ENCODE results near the gene TTC24. TPM values are rescaled to one million over a fixed set of nuclear protein-coding genes. Genes with fewer than 3 reads are reported as not detected.
"Not testable (repeated sequence)": the region's sequence is repeated elsewhere in the genome, so short reads cannot be mapped to it uniquely, and the experiment has no call there.

TTC24 gene
- not detected in 2 replicates for total RNA-seq (2014; rRNA removed; shearing (Covaris generic))

- no peak for DNase-seq (ENCODE audit: low spot score)
Measured at GRCh38 chr1:156579472-156579871, at the start of gene TTC24. Gene TTC24, plus strand, starts transcription at chr1:156579723. Its CDS starts 1,642 bp downstream, at chr1:156581365.

DNA sequence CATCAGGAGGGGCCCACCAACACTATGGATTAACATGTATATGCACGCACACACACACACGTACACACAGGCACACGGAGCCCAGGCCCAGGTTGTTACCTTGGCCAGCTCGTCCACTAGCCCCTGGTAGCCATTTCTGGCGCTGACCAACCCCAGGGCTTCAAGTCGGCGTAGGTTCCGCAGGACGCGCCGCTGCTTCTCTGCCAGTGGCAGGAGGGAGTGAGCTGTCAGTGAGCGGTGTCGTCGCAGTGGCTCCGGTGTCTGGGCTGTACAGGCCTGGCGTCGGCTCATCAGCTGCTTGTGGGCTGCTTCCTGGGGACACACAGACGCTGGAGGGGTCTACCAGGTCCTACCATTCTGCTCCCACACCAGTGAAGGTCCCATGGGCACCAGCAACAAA, 49.5 kb upstream of the TTC24 start:
- no peak for DNase-seq (ENCODE audit: low spot score)

- DNase-seq (ENCODE audit: low spot score): no peak
Measured at GRCh38 chr1:156532374-156532773, 47.1 kb upstream of the TTC24 start.

GRCh38 chr1:156533568-156534220, 45.8 kb upstream of the TTC24 start:
- no peak for DNase-seq (ENCODE audit: low spot score)

DNA sequence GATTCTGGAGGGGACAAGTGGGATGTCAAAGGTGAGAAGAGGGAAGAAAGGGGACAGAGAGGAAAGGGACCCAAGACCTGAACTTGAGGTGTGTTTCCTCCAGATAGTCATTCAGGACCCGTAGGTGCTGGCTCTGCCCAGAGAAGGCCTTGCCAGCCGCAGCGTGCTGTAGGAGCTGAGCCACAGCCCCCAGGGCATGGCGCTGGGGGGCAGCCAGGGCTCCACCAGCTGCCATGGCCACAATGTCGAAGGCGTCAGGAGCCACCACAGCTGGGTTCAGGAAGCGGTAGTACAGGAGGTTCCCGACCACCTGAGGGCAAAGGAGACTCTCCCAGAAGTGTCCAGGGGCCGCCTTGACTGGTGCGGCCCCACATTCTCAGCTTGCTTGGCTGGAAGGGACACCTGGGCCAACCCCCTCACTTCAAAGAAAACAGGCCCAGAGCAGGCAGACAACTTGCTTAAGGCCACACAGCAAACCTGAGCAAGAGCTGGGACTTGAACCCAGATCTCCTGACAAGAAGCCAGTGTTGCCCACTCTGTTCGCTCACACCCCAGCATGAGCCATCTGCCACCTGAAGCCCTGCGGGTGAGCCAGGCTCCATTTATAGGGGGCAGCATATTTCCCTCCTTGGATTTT, 45.0 kb upstream of the TTC24 start:
- DNase-seq (ENCODE audit: low spot score): no peak

DNA sequence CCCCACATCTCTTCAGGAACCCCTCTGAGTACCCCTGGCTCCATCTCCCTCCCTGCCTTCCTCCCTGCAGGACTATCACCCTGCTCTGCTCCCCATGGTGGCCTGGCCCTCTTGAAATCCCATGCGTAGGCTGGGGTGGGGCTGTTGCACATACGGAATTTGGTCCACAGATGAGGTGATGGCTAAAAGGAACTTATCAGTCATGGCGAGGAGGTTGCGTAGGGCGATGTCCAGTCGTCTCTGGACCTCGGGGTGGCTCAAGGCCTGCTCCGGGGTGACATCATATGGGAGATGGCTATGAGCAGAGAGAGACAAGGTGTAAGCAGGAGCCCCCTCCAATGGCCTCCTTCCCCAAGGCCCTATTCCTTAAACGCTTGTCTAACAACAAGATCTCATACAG, 42.5 kb upstream of the TTC24 start:
- DNase-seq (ENCODE audit: low spot score): no peak

DNA sequence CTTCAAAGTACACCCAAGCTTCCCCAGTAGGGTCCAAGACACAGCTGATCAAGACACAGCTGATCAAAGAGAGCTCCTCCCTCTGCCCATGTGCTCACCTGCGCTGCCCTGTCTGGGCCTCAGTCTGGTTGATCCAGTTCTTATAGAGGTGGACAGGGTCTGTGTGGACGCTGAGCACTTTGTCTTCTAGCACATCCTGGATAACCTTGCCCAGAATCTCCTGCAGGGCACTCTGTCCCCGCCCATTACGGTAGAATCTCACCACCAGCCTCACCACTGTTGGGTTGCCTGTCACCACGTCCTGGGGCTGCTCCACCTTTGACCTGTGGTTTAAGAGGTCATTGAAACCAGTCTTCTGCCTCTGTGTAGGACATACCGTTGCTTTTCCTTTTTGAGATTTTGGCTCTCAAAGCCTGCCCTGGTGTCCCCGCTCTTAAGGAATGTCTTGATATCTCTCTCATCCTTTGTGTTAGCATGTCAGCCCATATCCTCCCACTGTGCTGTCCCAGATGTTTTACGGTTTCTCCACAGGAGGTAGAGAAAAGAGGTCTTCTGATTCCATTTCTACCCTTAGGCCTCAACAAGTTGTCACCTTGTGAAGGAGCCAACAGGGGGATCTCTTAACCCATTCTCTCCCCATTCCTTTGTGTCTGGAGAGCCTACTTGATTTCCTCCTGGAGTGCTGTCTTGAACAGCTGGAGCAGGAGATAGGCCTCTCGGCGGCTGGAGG, 40.6 kb upstream of the TTC24 start:
- no peak for DNase-seq (ENCODE audit: low spot score)

DNA sequence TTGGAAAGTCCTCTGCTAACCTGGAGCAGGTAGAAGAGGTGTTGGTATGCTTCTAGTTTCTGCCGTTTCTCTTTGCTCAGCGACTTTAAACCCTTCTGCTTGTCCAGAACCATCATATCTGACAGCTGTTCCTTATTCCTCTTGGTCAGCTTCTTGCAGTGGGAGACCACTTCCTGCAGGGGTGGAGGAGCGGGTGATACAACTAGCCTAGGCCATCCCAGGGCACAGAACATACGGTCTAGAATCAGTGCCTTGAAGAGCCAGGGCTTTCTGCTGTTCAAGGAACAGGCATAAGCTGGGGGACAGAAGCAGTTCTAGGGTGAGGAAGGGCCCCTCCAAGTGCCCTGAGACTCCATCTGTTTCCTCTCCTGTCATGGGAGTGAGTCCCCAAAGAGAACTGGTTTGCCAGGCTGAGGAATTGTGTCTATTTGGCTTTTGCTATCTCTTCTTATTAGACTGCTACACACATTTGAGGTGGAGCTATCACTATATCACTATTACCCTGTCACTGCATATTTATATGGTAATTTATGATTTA, 39.6 kb upstream of the TTC24 start:
- no peak for DNase-seq (ENCODE audit: low spot score)

DNA sequence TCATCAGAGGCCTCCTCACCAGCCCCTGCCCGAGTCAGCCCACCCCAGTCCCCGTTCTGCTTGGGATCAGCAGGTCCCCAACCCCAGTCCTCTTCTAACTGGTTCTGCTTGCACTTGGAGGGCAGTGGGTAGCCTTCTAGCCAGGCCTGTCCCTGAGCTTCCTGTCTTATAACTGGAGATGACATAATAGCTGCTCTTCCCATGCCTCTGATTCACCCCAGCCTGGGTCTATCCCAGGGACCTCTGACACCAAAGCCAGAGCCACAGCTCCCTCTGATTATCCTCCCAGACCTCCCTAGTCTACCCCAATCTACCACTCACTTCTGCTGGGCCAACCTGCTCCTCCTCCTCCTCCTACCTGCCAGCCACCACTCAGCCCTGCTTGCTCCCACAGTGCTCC, 38.6 kb upstream of the TTC24 start:
- DNase-seq (ENCODE audit: low spot score): no peak

GRCh38 chr1:156543066-156543465, 36.5 kb upstream of the TTC24 start:
- DNase-seq (ENCODE audit: low spot score): no peak

DNA sequence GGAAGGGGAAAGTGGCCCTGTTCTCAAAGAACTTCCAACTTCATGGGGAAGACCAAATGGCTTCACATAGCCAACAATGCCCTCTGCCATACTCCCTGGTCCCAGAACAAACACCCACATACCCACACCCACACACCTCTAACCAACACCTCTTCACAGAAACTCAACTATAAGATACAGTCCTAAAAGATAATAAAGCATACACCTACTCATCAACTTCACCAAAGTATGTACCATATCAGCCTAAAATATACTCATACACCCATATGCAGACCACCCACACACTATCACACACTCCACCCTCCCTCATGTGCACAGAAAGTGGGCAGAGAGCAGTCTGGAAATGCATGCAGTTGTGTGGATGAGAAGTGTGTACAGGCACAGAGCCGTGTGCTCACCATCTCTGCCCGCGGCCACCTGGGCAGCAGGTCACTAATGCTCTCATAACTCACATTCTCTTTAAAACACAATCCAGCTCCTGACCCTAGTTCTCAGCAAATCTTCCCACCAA, 34.9 kb upstream of the TTC24 start:
- DNase-seq (ENCODE audit: low spot score): no peak

GRCh38 chr1:156546267-156546666, 33.3 kb upstream of the TTC24 start:
- DNase-seq (ENCODE audit: low spot score): no peak

- no peak for DNase-seq (ENCODE audit: low spot score)
Measured at GRCh38 chr1:156547434-156547833, 32.1 kb upstream of the TTC24 start.

DNA sequence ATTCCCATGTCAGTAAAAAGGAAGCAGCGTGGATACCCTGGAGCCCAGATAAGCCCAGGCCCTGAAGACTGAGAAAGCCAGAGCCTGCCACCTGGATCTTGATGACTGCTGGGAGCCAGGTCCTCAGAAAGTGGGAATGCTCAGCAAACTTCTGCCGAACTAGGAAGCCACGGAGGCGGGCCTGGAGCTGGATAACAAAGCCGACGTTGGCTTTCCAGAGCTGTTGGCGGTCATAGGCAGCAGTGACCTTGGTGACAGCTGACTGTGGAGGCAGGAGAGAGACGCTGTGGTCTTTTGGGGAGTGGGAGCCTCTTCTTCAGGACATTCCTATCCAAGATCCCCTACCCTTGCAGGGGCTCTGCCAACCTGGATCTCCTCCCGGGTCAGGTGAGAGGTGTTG, 31.5 kb upstream of the TTC24 start:
- no peak for DNase-seq (ENCODE audit: low spot score)

GRCh38 chr1:156549390-156549789, 30.1 kb upstream of the TTC24 start:
- no peak for DNase-seq (ENCODE audit: low spot score)

DNA sequence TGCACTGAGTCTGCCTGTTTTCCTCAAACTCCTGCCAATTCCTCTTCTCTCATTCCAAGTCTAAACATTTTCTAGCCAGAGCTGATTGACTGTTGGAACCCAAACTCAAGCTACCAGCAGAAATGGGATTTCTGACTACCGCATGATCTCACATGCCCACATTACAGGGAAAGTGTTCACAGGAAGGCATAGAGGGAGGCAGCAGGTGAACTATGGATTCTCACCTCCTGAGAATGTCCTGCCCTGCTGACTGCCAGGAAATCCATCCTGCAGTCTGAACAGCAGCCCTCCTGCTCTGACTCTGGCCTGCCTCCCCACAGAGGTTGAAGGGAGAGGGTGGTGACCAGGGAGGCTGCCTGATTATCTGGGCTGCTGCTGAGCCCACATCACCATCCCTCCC, 29.7 kb upstream of the TTC24 start:
- no peak for DNase-seq (ENCODE audit: low spot score)

DNA sequence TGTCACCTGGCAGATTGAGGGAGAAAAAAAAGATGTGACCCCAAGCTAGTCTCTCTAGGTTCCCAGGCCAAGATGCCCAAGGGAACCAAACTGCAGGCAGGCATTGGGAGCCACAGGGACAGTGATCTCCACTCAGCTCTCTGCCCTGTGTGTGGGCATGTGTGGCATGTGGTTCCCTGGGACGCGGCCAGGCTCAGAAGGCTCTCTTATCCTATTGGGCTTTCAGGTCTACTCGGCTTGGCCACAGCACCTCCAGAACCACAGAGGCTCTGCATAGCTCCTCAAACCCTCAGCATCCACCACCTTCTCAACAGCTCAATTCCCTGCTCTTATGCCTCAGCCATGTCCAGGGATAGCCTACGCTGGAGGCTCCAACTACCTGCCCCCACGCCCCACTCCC, 29.2 kb upstream of the TTC24 start:
- DNase-seq (ENCODE audit: low spot score): no peak

DNA sequence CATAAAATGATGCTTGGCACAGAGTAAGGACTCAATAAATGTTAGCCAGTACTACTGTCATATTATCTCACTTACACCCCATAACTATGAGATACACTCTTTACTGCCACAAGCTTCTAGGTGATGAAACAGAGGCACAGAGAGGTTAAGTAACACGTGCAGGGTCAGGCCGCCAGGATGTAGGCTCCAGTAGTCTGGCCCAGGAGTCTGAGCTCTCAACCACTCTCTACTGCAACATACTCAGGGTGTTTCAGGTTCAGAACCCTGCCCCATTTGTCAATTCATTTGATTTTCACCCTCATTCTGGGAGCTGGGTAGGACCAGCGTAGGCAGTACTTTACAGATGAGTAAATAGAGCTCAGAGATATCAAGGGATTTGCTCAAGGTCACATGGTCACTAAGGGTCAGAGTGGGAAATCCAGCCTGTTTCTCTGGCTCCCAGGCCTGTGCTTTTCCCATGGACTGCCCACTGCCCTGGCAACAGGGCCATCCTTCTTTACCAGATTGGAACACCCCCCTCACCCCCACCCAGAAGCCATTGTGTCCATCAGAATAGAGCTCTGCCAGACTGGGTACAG, 28.4 kb upstream of the TTC24 start:
- no peak for DNase-seq (ENCODE audit: low spot score)

- no peak for DNase-seq (ENCODE audit: low spot score)
Measured at GRCh38 chr1:156551869-156552268, 27.7 kb upstream of the TTC24 start.

GRCh38 chr1:156552518-156552917, 27.0 kb upstream of the TTC24 start:
- DNase-seq (ENCODE audit: low spot score): no peak

GRCh38 chr1:156552937-156553336, 26.6 kb upstream of the TTC24 start:
- not testable (repeated sequence) for DNase-seq (ENCODE audit: low spot score)

DNA sequence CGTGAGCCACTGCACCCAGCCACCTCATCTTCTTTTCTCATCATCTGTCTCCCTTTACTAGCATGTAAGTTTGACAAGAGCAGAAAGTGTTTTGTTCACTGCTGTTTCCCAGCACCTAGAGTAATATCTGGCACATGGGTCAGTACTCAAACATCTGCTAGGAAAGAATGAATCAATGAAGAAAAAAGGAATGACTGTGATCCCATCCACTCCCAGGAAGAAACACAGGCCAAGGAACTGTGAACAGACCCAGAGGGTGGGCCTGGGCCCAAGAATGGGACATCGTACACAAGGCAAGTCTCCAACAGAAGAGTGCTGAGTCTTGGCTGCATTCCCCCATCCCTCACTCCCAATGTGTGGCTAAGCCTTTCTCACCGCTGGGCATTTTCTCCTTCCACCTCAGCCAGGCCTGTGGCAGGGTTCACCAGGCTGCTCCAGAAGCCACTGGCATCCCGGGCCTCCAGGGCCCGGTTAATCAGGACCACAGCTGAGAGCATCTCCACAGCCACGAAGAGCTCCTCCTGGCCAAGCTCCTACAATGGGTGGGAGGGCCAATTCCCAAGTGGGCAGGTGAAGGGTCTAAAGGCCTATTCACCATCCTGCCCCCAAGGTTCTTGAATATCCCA, 25.6 kb upstream of the TTC24 start:
- no peak for DNase-seq (ENCODE audit: low spot score)
